Liver (tissue), 3 donors: Measurements from ENCODE around the gene ADAMTS20.

Experiments
- EGR1 ChIP-seq, 2 donors: IDR thresholded peaks; 2 replicates each; pipeline ENCODE4 v1.6.1; 2016 to 2018; ENCODE audit warnings: antibody characterized with exemption in 2 of 2, low read depth in 2 of 2
- GABPA ChIP-seq, 2 donors: IDR thresholded peaks in 1 of 2; conservative IDR thresholded peaks in 1 of 2; 2 replicates each; pipeline ENCODE4 v1.6.1; 2016; ENCODE audit warnings: antibody characterized with exemption in 2 of 2, mild to moderate bottlenecking in 1 of 2, moderate library complexity in 1 of 2
- REST ChIP-seq: IDR thresholded peaks from 2 replicates; pipeline ENCODE4 v1.6.1; 2016; ENCODE audit warnings: antibody characterized with exemption, mild to moderate bottlenecking
- SP1 ChIP-seq: IDR thresholded peaks from 2 replicates; pipeline ENCODE4 v1.6.1; 2018; ENCODE audit warnings: antibody characterized with exemption, mild to moderate bottlenecking
- ZBTB33 ChIP-seq: IDR thresholded peaks from 2 replicates; pipeline ENCODE4 v1.6.1; 2016; ENCODE audit warnings: antibody characterized with exemption
- TF ChIP-seq, protein P1 (sequence below): fragments of 150-350 bp; IDR thresholded peaks from 2 replicates; pipeline ENCODE4 v1.5.1; 2017; ENCODE audit warnings: improper control_type of control experiment, low read depth, low read length; ENCODE audit not compliant: missing input control
- donor health status: healthy.
- donor health status: healthy.

- TF ChIP-seq, protein P1, sequence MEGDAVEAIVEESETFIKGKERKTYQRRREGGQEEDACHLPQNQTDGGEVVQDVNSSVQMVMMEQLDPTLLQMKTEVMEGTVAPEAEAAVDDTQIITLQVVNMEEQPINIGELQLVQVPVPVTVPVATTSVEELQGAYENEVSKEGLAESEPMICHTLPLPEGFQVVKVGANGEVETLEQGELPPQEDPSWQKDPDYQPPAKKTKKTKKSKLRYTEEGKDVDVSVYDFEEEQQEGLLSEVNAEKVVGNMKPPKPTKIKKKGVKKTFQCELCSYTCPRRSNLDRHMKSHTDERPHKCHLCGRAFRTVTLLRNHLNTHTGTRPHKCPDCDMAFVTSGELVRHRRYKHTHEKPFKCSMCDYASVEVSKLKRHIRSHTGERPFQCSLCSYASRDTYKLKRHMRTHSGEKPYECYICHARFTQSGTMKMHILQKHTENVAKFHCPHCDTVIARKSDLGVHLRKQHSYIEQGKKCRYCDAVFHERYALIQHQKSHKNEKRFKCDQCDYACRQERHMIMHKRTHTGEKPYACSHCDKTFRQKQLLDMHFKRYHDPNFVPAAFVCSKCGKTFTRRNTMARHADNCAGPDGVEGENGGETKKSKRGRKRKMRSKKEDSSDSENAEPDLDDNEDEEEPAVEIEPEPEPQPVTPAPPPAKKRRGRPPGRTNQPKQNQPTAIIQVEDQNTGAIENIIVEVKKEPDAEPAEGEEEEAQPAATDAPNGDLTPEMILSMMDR = no peak
- TF ChIP-seq REST = no peak
- TF ChIP-seq GABPA (IDR thresholded peaks at IDR 0.05 in 1 of 2, conservative IDR thresholded peaks at IDR 0.05 in 1 of 2) = no peak
- no peak for TF ChIP-seq EGR1 (IDR thresholded peaks at IDR 0.05; ENCODE audit: low read depth in 2 of 2)
- no peak for TF ChIP-seq SP1
- TF ChIP-seq ZBTB33 = no peak
Measured at GRCh38 chr12:43337571-43338444, 214.2 kb downstream of the ADAMTS20 start.
